Embryonic facial prominence (tissue), 1 donor: ENCODE data around the gene DLGAP4.
"Not testable (repeated sequence)": the region's sequence is repeated elsewhere in the genome, so short reads cannot be mapped to it uniquely, and the experiment has no call there.

Experiments
- DNase-seq: peaks from one replicate; pipeline ENCODE4 v3.0.0-alpha.2; 2016; ENCODE audit errors: extremely low spot score

The DLGAP4 gene

DNA sequence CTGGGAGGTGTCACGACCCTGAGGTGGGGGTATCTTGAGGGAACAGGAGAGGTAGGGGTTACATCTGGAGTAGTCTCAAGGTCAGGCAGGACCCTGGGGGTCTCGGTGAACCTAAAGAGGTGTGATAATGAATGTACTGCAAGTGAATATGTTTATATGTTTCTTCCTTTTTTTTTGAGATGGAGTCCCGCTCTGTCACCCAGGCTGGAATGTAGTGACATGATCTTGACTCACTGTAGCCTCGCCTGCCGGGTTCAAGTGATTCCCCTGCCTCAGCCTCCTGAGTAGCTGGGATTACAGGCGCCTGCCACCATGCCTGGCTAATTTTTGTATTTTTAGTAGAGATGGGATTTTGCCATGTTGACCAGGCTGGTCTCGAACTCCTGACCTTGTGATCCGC is 168.9 kb downstream of the DLGAP4 start:
- DNase-seq = not testable (repeated sequence)

DNA sequence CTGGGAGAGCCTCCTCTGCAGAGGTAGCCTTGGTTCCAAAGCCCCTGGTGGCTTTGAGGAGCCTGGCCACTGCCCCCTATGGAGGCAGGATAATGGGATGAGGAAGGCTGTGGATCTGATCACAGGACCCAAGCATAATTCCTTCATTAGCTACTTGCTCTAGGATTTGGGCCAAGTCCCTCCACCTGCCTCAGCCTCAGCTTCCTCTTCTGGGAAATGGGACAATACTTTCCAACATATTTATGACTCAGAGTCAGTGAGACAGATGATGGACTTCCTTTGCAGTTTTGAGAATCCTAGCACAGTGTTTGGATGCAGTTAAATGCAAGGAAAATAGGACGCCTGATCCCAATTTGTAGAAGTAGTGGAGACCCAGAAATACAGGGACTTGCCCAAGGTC is 171.3 kb downstream of the DLGAP4 start:
- DNase-seq = no peak

- no peak for DNase-seq
These were observed 172.2 kb downstream of the DLGAP4 start for GRCh38 chr20:36478137-36478905.

DNA sequence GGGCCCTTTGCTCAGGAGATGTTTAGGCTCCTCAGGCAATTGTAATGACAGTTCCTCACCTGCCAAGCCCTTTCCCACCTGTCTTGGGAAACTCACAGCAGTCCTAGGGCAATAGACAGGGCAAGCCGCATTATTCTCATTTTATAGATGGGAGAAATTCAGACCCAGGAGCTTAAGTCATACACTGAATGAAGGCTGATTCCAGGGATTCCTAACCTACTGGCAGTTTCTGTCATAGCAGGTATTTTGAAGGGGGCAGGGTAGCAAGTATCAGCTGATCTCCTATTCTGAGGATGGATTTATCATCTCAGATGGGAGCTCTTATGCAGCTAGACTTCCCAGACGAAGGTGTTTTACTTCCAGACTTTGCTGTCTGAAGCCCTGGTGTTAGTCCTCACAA is 173.8 kb downstream of the DLGAP4 start:
- no peak for DNase-seq

DNA sequence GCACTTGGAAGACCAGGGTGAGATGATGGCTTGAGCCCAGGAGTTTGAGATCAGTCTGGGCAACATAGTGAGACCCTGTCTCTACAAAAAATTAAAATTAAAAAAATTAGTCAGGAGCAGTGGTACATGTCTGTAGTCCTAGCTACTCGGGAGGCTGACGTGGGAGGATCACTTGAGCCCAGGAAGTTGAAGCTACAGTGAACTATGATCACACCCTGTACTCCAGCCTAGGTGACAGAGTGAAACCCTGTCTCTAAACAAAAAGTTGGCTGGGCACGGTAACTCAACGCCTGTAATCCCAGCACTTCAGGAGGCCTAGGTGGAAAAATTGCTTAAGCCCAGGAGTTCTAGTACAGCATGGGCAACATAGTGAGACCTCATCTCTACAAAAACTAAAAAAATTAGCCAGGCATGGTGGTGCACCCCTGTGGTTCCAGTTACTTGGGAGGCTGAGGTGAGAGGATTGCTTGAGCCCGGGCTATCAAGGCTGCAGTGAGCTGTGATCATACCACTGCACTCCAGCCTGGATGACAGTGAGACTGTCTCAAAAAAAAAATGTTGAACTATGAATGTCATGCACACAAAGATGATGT is 174.4 kb downstream of the DLGAP4 start:
- no peak for DNase-seq

DNA sequence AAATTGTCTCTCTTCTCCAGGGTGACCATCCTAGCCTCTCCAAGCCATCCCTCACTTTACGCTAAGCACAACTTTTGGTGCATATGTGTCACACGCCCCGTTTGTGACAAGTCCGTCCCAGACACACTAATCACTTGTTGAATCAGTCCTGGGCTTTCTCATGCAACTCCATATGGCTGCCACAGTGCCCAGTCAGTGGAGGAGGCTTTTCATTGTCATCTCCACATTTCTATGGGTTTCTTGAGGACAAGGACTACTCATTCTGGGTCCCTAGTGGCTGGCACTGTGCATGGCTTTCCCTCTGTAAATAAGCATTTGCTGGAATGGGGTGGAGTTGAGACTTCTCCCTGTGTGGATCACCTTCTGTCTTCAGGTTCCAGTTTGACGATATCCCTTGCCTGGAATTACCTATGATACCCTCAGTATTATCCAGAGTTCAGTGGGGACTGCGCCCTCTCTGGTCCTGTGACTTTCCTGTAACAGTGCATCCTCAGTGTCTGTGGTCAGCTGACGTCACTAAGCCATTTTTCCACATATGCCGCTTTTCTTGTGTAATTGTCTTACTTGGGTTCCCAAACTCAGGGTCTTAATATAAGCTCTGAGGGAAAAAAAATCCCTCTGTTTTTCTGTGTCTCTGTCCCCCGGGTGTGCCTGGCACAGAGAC is 175.4 kb downstream of the DLGAP4 start:
- no peak for DNase-seq

- DNase-seq = no peak
These were observed 175.9 kb downstream of the DLGAP4 start for GRCh38 chr20:36482044-36482473.

GRCh38 chr20:36483209-36483918 is 177.2 kb downstream of the DLGAP4 start:
- no peak for DNase-seq

DNA sequence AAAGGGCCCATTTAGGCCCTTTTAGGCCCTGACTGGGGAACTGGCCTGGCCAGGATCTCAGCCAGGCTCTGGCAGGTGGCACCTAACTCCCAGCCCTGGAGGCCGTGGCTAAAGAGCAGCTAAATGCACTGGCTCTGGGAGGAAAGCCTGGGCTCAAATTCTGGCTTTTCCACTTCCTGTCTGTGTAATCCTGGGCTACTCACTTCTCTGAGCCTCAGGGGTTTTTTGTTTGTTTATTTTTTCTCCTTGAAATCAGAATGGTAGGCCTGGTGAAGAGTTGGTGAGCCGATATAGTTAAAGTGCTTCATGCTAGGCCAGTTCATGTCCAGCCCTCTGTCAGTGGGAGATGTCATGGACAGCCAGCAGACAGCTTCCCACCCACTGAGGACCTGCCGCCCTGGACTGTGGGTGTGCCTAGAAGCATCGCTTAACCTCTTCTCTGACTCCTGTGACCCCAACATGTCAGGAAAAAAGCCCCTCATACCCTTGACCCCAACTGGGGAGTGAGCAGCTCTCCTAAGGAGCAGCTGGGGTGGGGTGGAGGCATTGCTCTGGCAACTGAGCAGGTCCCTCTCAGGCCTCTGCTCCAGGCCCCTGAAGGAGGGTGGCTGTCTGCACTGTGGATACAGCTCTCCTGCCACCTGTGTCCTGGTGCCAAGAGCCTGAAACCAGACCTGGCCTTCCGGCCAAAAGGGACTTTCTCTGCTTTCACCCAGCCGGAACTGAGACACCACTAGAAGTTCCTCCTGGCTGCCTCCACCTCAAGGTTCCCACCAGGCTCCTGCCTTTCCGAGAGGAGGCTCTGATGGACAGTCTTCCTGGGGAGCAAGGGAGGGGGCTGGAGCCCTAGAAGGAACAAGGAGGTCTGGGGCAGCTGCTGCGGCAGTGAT is 178.0 kb downstream of the DLGAP4 start:
- DNase-seq = no peak

DNA sequence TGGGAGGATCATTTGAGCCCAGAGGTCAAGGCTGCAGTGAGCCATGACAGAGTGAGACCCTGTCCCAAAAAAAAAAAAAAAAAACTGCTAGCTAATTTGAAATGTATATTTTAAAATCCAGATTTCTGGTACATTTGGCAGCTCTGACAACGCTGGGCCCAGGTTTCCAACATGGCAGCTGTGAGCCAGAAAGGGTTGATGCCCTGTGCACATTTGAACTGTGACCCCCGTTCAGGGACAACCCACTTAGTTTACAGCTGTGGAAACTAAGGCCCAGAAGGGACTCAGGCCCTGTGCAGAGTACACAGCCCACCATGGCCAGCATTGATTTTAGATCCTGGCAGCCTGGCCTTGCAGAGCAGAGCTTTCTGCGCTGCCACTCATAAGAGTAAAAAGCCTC is 179.1 kb downstream of the DLGAP4 start:
- no peak for DNase-seq

DNA sequence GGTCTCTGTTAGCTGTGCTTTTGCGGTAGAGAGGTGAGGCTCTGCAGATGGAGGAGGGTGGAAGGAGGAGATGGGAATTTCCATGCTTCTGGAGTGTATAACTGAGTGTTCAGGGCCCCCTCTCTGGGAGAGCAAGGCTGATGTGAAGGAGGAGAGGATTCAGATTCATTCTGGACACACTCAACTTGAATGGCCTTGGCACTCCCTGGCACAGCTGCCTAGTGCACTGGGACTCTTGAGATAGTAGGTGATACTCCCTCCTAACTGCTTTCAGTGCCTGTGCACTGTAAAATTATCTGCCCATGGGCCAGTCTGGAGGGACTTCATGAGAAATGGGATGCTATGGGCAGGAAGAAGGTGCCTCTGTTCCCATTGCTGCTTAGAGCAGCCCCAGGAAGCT is 180.9 kb downstream of the DLGAP4 start:
- no peak for DNase-seq

- no peak for DNase-seq
These were observed 184.1 kb downstream of the DLGAP4 start for GRCh38 chr20:36490191-36490590.

- no peak for DNase-seq
These were observed 185.9 kb downstream of the DLGAP4 start for GRCh38 chr20:36491901-36492617.

DNA sequence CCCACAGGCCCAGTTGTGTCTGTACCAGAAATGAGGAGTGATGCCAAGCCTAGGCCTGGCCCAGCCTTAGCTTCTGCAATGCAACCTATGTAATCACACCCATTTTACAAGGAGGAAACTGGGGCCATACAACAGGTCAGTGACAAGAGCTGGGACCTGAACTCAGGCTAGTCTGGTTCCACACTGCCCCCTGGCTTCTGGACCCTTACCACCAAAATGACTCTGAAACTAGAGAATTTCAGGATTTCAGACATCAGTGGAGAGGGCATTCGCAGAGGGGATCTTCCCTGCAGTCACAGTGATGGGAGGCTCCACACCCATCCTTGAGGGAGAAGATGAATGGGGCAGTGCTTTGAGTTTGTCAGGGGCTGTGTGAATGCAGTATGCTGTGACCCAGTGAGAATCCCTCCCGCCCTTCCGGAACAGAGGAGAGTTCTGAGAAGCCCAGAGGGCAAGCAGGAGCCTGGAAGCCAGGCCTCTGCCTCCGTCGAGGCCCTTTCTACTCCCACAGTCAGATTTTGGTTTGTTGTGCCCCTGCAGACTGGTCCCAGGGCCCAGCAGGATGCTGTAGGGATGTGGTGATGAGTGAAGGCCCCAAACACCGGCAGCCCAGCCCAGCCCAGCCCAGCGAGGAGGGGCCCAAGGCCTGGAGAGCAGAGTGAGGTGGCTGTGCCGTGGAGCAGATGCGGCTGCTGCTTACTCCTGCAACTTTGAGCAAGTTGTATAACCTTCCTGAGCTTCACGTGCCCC is 187.1 kb downstream of the DLGAP4 start:
- DNase-seq = no peak

DNA sequence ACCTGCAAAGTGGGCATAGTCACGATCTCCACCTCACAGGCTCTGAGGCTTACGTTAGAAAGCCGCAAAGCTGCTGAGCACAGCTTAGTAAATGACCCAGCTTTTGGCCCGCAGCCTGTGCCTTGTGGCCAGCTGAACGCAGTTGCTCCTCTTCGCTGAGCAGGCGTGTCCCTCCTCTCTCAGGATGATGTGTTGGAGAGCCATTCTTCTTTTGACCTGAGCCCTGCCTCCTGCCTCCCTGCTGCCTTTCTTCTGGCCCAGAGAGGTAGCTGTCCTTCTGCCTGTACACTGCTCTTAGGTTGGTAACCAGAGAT is 187.6 kb downstream of the DLGAP4 start:
- DNase-seq = no peak

- no peak for DNase-seq
These were observed 190.8 kb downstream of the DLGAP4 start for GRCh38 chr20:36496707-36497669.

DNA sequence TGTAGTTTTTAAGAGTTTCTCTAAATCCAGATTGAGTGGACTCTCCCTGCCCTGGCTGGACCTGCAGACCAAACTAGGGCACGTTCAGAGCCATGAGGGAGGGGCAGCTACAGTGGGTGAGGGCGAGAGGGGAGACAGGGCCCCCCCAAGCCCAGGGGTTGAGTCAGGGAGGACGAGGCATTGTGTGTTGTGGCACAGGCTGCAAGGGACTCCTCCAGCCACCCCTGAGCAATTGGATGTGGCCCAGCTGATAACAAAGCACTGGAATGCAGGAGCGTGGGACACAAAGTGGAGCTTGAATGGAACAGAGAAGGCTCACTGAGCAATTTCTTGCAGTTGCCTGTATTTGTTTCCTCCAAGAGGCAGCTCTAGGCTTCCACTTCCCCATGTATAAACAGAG is 191.7 kb downstream of the DLGAP4 start:
- no peak for DNase-seq

DNA sequence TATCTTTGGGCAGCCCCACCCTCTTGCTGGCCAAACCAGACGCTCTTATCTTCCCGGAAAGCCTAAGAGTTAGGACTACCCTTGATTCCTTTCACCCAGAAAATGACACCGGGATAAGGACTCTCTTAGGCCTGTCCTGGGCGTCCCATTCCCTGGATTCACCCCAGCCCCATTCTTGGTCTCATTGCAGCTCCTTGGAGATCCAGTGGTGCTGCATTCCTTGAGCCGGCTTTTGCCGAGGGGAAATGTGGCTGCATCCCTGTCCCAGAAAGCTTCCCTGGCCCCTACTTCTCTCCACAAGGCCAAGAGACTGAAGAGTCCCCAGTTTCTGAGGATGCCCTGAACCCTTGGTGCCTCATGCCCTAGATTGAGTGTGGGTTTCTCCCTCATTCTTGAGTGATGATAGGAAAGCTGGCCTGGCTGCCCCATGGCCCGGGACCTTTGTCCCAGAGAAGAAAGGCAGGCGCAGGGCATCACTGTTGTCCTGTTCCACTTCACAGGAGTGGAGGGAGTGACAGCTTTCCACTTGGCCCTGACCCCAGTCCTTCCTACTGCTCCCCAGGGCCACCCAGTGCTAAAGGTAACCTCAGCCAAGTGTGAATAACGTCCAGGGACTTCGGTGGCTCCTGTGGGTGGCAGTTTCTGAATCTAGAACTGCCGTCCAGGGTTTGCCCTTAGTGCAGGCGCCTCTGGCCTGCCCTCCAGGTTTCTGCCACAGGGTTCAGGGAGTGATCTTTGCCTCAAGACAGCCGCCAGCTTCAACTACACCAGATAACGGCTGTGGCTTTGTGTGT is 192.4 kb downstream of the DLGAP4 start:
- no peak for DNase-seq
